Endothelial cell (in vitro differentiated cells): ENCODE results near the gene WDR43. TPM values are rescaled to one million over a fixed set of nuclear protein-coding genes. Genes with fewer than 3 reads are reported as not detected.

Experiments
- DNase-seq: peaks from one replicate; pipeline ENCODE4 v3.0.0; 2021; ENCODE audit warnings: low spot score
- H3K27ac Mint-ChIP-seq: one replicate; pipeline ENCODE4 v1.8.0; 2021; ENCODE audit warnings: mixed read lengths, inconsistent platforms; ENCODE audit not compliant: unreplicated experiment
- H3K27me3 Mint-ChIP-seq: one replicate; pipeline ENCODE4 v1.8.0; 2021; ENCODE audit warnings: mild to moderate bottlenecking, moderate library complexity, mixed read lengths, inconsistent platforms; ENCODE audit not compliant: unreplicated experiment
- H3K36me3 Mint-ChIP-seq: one replicate; pipeline ENCODE4 v1.8.0; 2021; ENCODE audit warnings: mild to moderate bottlenecking, low read depth, mixed read lengths, inconsistent platforms; ENCODE audit not compliant: unreplicated experiment
- H3K4me1 Mint-ChIP-seq: one replicate; pipeline ENCODE4 v1.8.0; 2021; ENCODE audit warnings: mild to moderate bottlenecking, mixed read lengths, inconsistent platforms; ENCODE audit not compliant: unreplicated experiment
- H3K4me3 Mint-ChIP-seq: one replicate; pipeline ENCODE4 v1.8.0; 2021; ENCODE audit warnings: mild to moderate bottlenecking, mixed read lengths, inconsistent platforms; ENCODE audit not compliant: unreplicated experiment
- H3K9me3 Mint-ChIP-seq: one replicate; pipeline ENCODE4 v1.8.0; 2021; ENCODE audit warnings: mixed read lengths, inconsistent platforms; ENCODE audit not compliant: unreplicated experiment
- CTCF ChIP-seq: fragments of 200-600 bp; sonication (generic); IDR thresholded peaks from one replicate; pipeline ENCODE4 v1.5.0; 2021; ENCODE audit warnings: antibody characterized with exemption; ENCODE audit not compliant: unreplicated experiment
- total RNA-seq: library from RNA; stranded (reverse); fragmentation: NEBNext Ultra II Directional; extraction: Animal tissue kit (Norgen Biotek cat#: 25700); gene quantifications from one replicate; pipeline ENCODE4 v1.2.1, GENCODE V29; 2021; ENCODE audit not compliant: unreplicated experiment

Gene WDR43
- total RNA-seq, 1 donor from 2014 or later: 33.5 TPM

- Mint-ChIP-seq H3K27me3 (peaks cover 6% of the 10 kb centered on the region), H3K9me3 (no peaks in the 10 kb centered on the region), H3K4me1 (peaks cover 6% of the 10 kb centered on the region), H3K36me3 (peaks cover 2% of the 10 kb centered on the region), H3K27ac (no peak overlapping the region), H3K4me3 (no peak overlapping the region)
- no peak for TF ChIP-seq CTCF
- DNase-seq: no peak
Measured at GRCh38 chr2:28981620-28982376, 87.3 kb downstream of the WDR43 start.

- no peak for TF ChIP-seq CTCF
- no peaks in the 10 kb centered on the region for H3K9me3 Mint-ChIP-seq
- no peak overlapping the region for H3K27ac Mint-ChIP-seq
- H3K36me3 Mint-ChIP-seq: peaks cover 2% of the 10 kb centered on the region
- no peak for DNase-seq
- H3K4me1 Mint-ChIP-seq: peaks cover 6% of the 10 kb centered on the region
- no peak overlapping the region for H3K4me3 Mint-ChIP-seq
- H3K27me3 Mint-ChIP-seq: peaks cover 6% of the 10 kb centered on the region
Measured at GRCh38 chr2:28982381-28982950, 88.0 kb downstream of the WDR43 start.

- no peaks in the 10 kb centered on the region for H3K9me3 Mint-ChIP-seq
- TF ChIP-seq CTCF: no peak
- H3K4me3 Mint-ChIP-seq: no peak overlapping the region
- H3K4me1 Mint-ChIP-seq: peaks cover 6% of the 10 kb centered on the region
- peaks cover 8% of the 10 kb centered on the region for H3K27me3 Mint-ChIP-seq
- peaks cover 2% of the 10 kb centered on the region for H3K36me3 Mint-ChIP-seq
- no peak overlapping the region for H3K27ac Mint-ChIP-seq
- no peak for DNase-seq
Measured at GRCh38 chr2:28986429-28986828, 92.0 kb downstream of the WDR43 start.

GRCh38 chr2:28989973-28990372 lies 95.5 kb downstream of the WDR43 start:
- Mint-ChIP-seq H3K9me3 (no peaks in the 10 kb centered on the region), H3K36me3 (peaks cover 2% of the 10 kb centered on the region), H3K4me1 (peaks cover 6% of the 10 kb centered on the region), H3K27ac (no peak overlapping the region), H3K27me3 (peaks cover 9% of the 10 kb centered on the region), H3K4me3 (no peak overlapping the region)
- TF ChIP-seq CTCF: no peak
- DNase-seq: no peak

- peaks cover 10% of the 10 kb centered on the region for H3K27me3 Mint-ChIP-seq
- H3K4me3 Mint-ChIP-seq: no peak overlapping the region
- no peak for DNase-seq
- peaks cover 2% of the 10 kb centered on the region for H3K36me3 Mint-ChIP-seq
- H3K9me3 Mint-ChIP-seq: no peaks in the 10 kb centered on the region
- H3K4me1 Mint-ChIP-seq: peaks cover 6% of the 10 kb centered on the region
- TF ChIP-seq CTCF: no peak
- H3K27ac Mint-ChIP-seq: no peak overlapping the region
Measured at GRCh38 chr2:28990445-28990844, 96.0 kb downstream of the WDR43 start.
